HT-29 (cell line): ENCODE results near the gene G6PC3. TPM values are rescaled to one million over a fixed set of nuclear protein-coding genes. Genes with fewer than 3 reads are reported as not detected.
"Not testable (repeated sequence)": the region's sequence is repeated elsewhere in the genome, so short reads cannot be mapped to it uniquely, and the experiment has no call there.

Source experiments
- DNase-seq: peaks from one replicate; pipeline ENCODE4 v3.0.0-alpha.2; 2015; ENCODE audit warnings: low spot score
- total RNA-seq: library from RNA; depleted of rRNA; stranded (reverse); fragments of >200 nt; shearing (Covaris generic); gene quantifications from 2 replicates; pipeline ENCODE4 v1.2.3, GENCODE V29; 2014; rRNA removed

The G6PC3 gene
- total RNA-seq = 64.6 and 74.2 TPM in 2 replicates

GRCh38 chr17:44070455-44071197, at the start of gene G6PC3:
Gene G6PC3, plus strand, starts transcription at chr17:44070735. Its CDS starts 231 bp downstream, at chr17:44070966.
- peak; percentile 95 for DNase-seq

- DNase-seq = not testable (repeated sequence)
These were observed 49.3 kb upstream of the G6PC3 start for GRCh38 chr17:44021227-44021626.

GRCh38 chr17:44022246-44022645, 48.3 kb upstream of the G6PC3 start:
- DNase-seq = no peak

GRCh38 chr17:44023545-44024270, 46.8 kb upstream of the G6PC3 start:
- DNase-seq = no peak

- no peak for DNase-seq
These were observed 46.3 kb upstream of the G6PC3 start for GRCh38 chr17:44024271-44024663.

GRCh38 chr17:44024853-44025252, 45.7 kb upstream of the G6PC3 start:
- DNase-seq = no peak

- DNase-seq = no peak
These were observed 40.8 kb upstream of the G6PC3 start for GRCh38 chr17:44029736-44030135.

GRCh38 chr17:44030482-44030881, 40.1 kb upstream of the G6PC3 start:
- DNase-seq = no peak

GRCh38 chr17:44033861-44034408, 36.6 kb upstream of the G6PC3 start:
- no peak for DNase-seq

- not testable (repeated sequence) for DNase-seq
These were observed 35.8 kb upstream of the G6PC3 start for GRCh38 chr17:44034688-44035087.

GRCh38 chr17:44037471-44037870, 33.1 kb upstream of the G6PC3 start:
- DNase-seq = no peak

- no peak for DNase-seq
These were observed 31.9 kb upstream of the G6PC3 start for GRCh38 chr17:44038604-44039011.

- DNase-seq = no peak
These were observed 30.5 kb upstream of the G6PC3 start for GRCh38 chr17:44039829-44040635.

- DNase-seq = no peak
These were observed 27.3 kb upstream of the G6PC3 start for GRCh38 chr17:44043272-44043696.

- DNase-seq = no peak
These were observed 26.5 kb upstream of the G6PC3 start for GRCh38 chr17:44044071-44044470.

- DNase-seq = no peak
These were observed 25.0 kb upstream of the G6PC3 start for GRCh38 chr17:44045486-44045885.

GRCh38 chr17:44046893-44047292, 23.6 kb upstream of the G6PC3 start:
- DNase-seq = not testable (repeated sequence)

GRCh38 chr17:44049294-44050060, 21.1 kb upstream of the G6PC3 start:
- DNase-seq = no peak

- no peak for DNase-seq
These were observed 17.2 kb upstream of the G6PC3 start for GRCh38 chr17:44053125-44053872.
